ENCODE data around the gene COL23A1.
"Not testable (repeated sequence)": the region's sequence is repeated elsewhere in the genome, so short reads cannot be mapped to it uniquely, and the experiment has no call there.

COL23A1 gene

GRCh38 chr5:178302321-178302720 is 287.9 kb downstream of the COL23A1 start:
- not testable (repeated sequence) for DNase-seq (ENCODE audit: low read depth)

GRCh38 chr5:178301641-178302040 is 288.6 kb downstream of the COL23A1 start:
- DNase-seq (ENCODE audit: low read depth): no peak

- DNase-seq (ENCODE audit: low read depth): no peak
Measured at GRCh38 chr5:178298283-178298807, 291.8 kb downstream of the COL23A1 start.

GRCh38 chr5:178297751-178298150 is 292.4 kb downstream of the COL23A1 start:
- no peak for DNase-seq (ENCODE audit: low read depth)

GRCh38 chr5:178296066-178296465 is 294.1 kb downstream of the COL23A1 start:
- no peak for DNase-seq (ENCODE audit: low read depth)

- DNase-seq (ENCODE audit: low read depth): no peak
Measured at GRCh38 chr5:178295589-178295988, 294.6 kb downstream of the COL23A1 start.

GRCh38 chr5:178293815-178294214 is 296.4 kb downstream of the COL23A1 start:
- no peak for DNase-seq (ENCODE audit: low read depth)

- DNase-seq (ENCODE audit: low read depth): no peak
Measured at GRCh38 chr5:178293400-178293799, 296.8 kb downstream of the COL23A1 start.

- no peak for DNase-seq (ENCODE audit: low read depth)
Measured at GRCh38 chr5:178292826-178293205, 297.4 kb downstream of the COL23A1 start.

GRCh38 chr5:178291969-178292825 is 298.0 kb downstream of the COL23A1 start:
- DNase-seq (ENCODE audit: low read depth): no peak

GRCh38 chr5:178291161-178291561 is 299.0 kb downstream of the COL23A1 start:
- DNase-seq (ENCODE audit: low read depth): no peak

- DNase-seq (ENCODE audit: low read depth): no peak
Measured at GRCh38 chr5:178290376-178290775, 299.8 kb downstream of the COL23A1 start.

- no peak for DNase-seq (ENCODE audit: low read depth)
Measured at GRCh38 chr5:178289438-178289837, 300.8 kb downstream of the COL23A1 start.

GRCh38 chr5:178288401-178289368 is 301.5 kb downstream of the COL23A1 start:
- no peak for DNase-seq (ENCODE audit: low read depth)

- DNase-seq (ENCODE audit: low read depth): no peak
Measured at GRCh38 chr5:178287791-178288105, 302.4 kb downstream of the COL23A1 start.

GRCh38 chr5:178287091-178287790 is 303.0 kb downstream of the COL23A1 start:
- DNase-seq (ENCODE audit: low read depth): no peak

- DNase-seq (ENCODE audit: low read depth): no peak
Measured at GRCh38 chr5:178286226-178287090, 303.7 kb downstream of the COL23A1 start.

GRCh38 chr5:178285399-178286225 is 304.6 kb downstream of the COL23A1 start:
- no peak for DNase-seq (ENCODE audit: low read depth)

- no peak for DNase-seq (ENCODE audit: low read depth)
Measured at GRCh38 chr5:178284996-178285395, 305.2 kb downstream of the COL23A1 start.

GRCh38 chr5:178284093-178284675 is 306.0 kb downstream of the COL23A1 start:
- no peak for DNase-seq (ENCODE audit: low read depth)
